BLaER1 treated with 17β-estradiol and CSF1 and Interleukin-3, amounts not matched to agents 10 nM and 100 nM (cell line): ENCODE measurements around the gene PPP3CA.

Experiments used
- H3K27ac ChIP-seq, 11 experiments: shearing (Covaris generic); formaldehyde crosslinking; 2 replicates each; pipeline ENCODE4 v1.8.1; 2022
- H3K27me3 ChIP-seq, 11 experiments: shearing (Covaris generic); formaldehyde crosslinking; 2 replicates each; pipeline ENCODE4 v1.8.1; 2022
- H3K36me3 ChIP-seq, 11 experiments: shearing (Covaris generic); formaldehyde crosslinking; 2 replicates each; pipeline ENCODE4 v1.8.1; 2022
- H3K4me1 ChIP-seq, 10 experiments: shearing (Covaris generic); formaldehyde crosslinking; 2 replicates each; pipeline ENCODE4 v1.8.1; 2022
- H3K4me2 ChIP-seq, 11 experiments: shearing (Covaris generic); formaldehyde crosslinking; 2 replicates each; pipeline ENCODE4 v1.8.1; 2022
- H3K4me3 ChIP-seq, 10 experiments: shearing (Covaris generic); formaldehyde crosslinking; 2 replicates each; pipeline ENCODE4 v1.8.1; 2022
- H3K9ac ChIP-seq, 11 experiments: shearing (Covaris generic); formaldehyde crosslinking; 2 replicates each; pipeline ENCODE4 v1.8.1; 2022
- H3K9me3 ChIP-seq, 11 experiments: shearing (Covaris generic); formaldehyde crosslinking; replicated peaks in 1 of 11; 2 replicates each; pipeline ENCODE4 v1.8.1; 2022
- H4K20me1 ChIP-seq, 11 experiments: shearing (Covaris generic); formaldehyde crosslinking; 2 replicates each; pipeline ENCODE4 v1.8.1; 2022
- Cebpa-rat ChIP-seq, 11 experiments: shearing (Covaris generic); IDR thresholded peaks; 2 replicates each; pipeline ENCODE4 v1.8.1; 2022

Gene PPP3CA

DNA sequence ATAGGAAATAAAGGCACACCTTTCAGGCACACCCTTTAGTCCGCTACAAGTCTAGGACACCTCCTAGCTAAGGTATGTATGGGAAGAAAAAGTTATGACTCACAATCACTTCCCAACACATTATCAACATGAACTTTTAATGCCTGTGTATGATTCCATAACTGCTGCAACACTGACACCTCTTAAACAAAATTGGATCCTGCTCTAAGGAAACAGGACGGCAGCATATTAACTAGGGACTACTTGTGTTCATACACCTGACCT is 2.4 kb upstream of the PPP3CA start:
- Histone ChIP-seq H3K27me3 (no peaks in the 10 kb centered on the region), H3K27ac (no peak overlapping the region), H3K9me3 (no peaks in the 10 kb centered on the region), H3K4me3 (no peak overlapping the region), H3K4me2 (peak overlapping the region; percentile 78 to 99 (median 95); a peak in 21 of 22 replicates), H3K36me3 (no peaks in the 10 kb centered on the region), H3K4me1 (peaks cover 23 to 29% (median 25%) of the 10 kb centered on the region in 10 experiments), H4K20me1 (peaks cover 0 to 18% (median 11%) of the 10 kb centered on the region in 11 experiments; a peak in 17 of 22 replicates), H3K9ac (no peak overlapping the region)
- no peak for TF ChIP-seq Cebpa-rat (IDR thresholded peaks at IDR 0.05)

- H3K27ac ChIP-seq: peak overlapping the region in 9 of 11 experiments; percentile 45 to 96 (median 87); a peak in 10 of 22 replicates
- no peaks in the 10 kb centered on the region for H3K27me3 ChIP-seq
- no peaks in the 10 kb centered on the region for H3K9me3 ChIP-seq
- peak overlapping the region; percentile 76 to 96 (median 92); a peak in 21 of 22 replicates for H3K9ac ChIP-seq
- peak overlapping the region; percentile 80 to 98 (median 88); a peak in 19 of 20 replicates for H3K4me3 ChIP-seq
- peaks cover 0 to 23% (median 16%) of the 10 kb centered on the region in 11 experiments; a peak in 18 of 22 replicates for H4K20me1 ChIP-seq
- no peak for TF ChIP-seq Cebpa-rat (IDR thresholded peaks at IDR 0.05)
- H3K4me2 ChIP-seq: peak overlapping the region; percentile 78 to 99 (median 95)
- no peaks in the 10 kb centered on the region for H3K36me3 ChIP-seq
- H3K4me1 ChIP-seq: peaks cover 29 to 32% (median 30%) of the 10 kb centered on the region in 10 experiments
Measured at GRCh38 chr4:101348995-101349800, 1.9 kb upstream of the PPP3CA start.

- H3K9me3 ChIP-seq: no peaks in the 10 kb centered on the region
- TF ChIP-seq Cebpa-rat (IDR thresholded peaks at IDR 0.05): no peak
- no peaks in the 10 kb centered on the region for H3K27me3 ChIP-seq
- peaks cover 0 to 31% (median 23%) of the 10 kb centered on the region in 11 experiments; a peak in 18 of 22 replicates for H4K20me1 ChIP-seq
- peak overlapping the region; percentile 76 to 96 (median 92) for H3K9ac ChIP-seq
- peak overlapping the region; percentile 78 to 99 (median 95) for H3K4me2 ChIP-seq
- H3K4me3 ChIP-seq: peak overlapping the region; percentile 80 to 98 (median 88)
- no peaks in the 10 kb centered on the region for H3K36me3 ChIP-seq
- H3K4me1 ChIP-seq: peaks cover 29 to 38% (median 35%) of the 10 kb centered on the region in 10 experiments
- peak overlapping the region; percentile 45 to 96 (median 86) for H3K27ac ChIP-seq
Measured at GRCh38 chr4:101348367-101348827, 1.1 kb upstream of the PPP3CA start.

- H3K9ac ChIP-seq: peak overlapping the region; percentile 88 to 96 (median 92)
- peaks cover 5 to 37% (median 30%) of the 10 kb centered on the region in 11 experiments; a peak in 19 of 22 replicates for H4K20me1 ChIP-seq
- H3K36me3 ChIP-seq: no peaks in the 10 kb centered on the region; a peak in 1 of 22 replicates
- peak overlapping the region; percentile 80 to 98 (median 88) for H3K4me3 ChIP-seq
- peak overlapping the region; percentile 45 to 96 (median 92) for H3K27ac ChIP-seq
- H3K27me3 ChIP-seq: no peaks in the 10 kb centered on the region
- no peaks in the 10 kb centered on the region for H3K9me3 ChIP-seq
- H3K4me1 ChIP-seq: peaks cover 29 to 44% (median 36%) of the 10 kb centered on the region in 10 experiments
- peak overlapping the region; percentile 78 to 99 (median 95) for H3K4me2 ChIP-seq
- no peak for TF ChIP-seq Cebpa-rat (IDR thresholded peaks at IDR 0.05)
Measured at GRCh38 chr4:101347557-101348366, 436 bp upstream of the PPP3CA start.

DNA sequence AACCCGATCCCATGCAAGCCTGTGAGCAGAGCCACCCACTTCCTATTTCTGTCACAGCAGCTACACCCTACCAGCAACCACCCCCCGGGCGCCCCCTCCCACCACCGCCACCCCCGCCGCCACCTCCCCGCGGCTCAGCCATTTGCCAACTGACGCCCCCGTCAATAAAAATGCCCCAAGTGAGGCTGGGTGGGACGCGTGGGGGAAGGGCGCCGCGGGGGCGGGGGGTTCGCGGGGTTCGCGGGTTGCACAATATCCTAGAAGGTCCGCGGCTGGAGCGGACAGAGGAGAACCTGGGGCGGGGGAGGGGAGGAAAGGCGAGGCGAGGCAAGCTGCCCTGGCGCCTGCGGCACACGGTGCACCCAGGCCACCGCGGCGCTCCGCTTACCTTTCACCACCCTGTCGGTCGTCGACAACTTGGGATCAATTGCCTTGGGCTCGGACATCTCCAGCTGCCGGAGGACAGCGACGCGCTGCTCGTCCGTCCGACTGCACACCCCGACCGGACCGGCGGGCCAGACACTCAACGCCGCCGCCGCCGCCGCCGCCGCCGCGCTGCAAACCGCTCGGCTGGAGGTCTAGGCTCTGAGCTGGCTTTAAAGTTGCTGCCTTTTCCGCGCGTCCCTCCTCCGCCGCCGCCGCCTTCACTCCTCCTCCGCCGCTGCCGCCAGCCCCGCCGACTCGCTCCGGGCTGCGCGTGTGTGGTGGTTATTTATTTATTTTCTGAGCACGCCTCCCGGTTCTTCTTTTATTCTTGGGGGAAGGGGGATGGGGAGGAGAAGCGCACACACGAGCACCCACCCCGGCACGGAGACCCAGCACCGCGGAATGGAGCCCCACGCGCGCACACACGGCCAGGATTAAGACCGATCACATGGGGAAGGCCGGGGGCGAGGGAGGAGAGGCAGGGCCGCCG is 717 bp downstream of the PPP3CA start:
- Histone ChIP-seq H3K4me1 (peaks cover 29 to 47% (median 36%) of the 10 kb centered on the region in 10 experiments), H3K27me3 (no peaks in the 10 kb centered on the region), H3K27ac (peak overlapping the region; percentile 77 to 96 (median 92)), H3K9ac (peak overlapping the region; percentile 88 to 96 (median 92)), H4K20me1 (peaks cover 5 to 48% (median 40%) of the 10 kb centered on the region in 11 experiments; a peak in 19 of 22 replicates), H3K4me2 (peak overlapping the region; percentile 19 to 69 (median 60); a peak in 21 of 22 replicates), H3K36me3 (peaks cover 0 to 3% (median 0%) of the 10 kb centered on the region in 11 experiments; a peak in 5 of 22 replicates), H3K9me3 (no peaks in the 10 kb centered on the region), H3K4me3 (peak overlapping the region; percentile 80 to 98 (median 88))
- TF ChIP-seq Cebpa-rat (IDR thresholded peaks at IDR 0.05): no peak

- Histone ChIP-seq H3K36me3 (peaks cover 0 to 10% (median 7%) of the 10 kb centered on the region in 11 experiments; a peak in 7 of 22 replicates), H3K4me1 (peaks cover 29 to 54% (median 36%) of the 10 kb centered on the region in 10 experiments), H3K9ac (peak overlapping the region; percentile 73 to 94 (median 91)), H3K27me3 (no peaks in the 10 kb centered on the region), H3K4me2 (peak overlapping the region; percentile 59 to 97 (median 91)), H3K4me3 (peak overlapping the region; percentile 80 to 98 (median 88)), H3K27ac (peak overlapping the region in 10 of 11 experiments; percentile 35 to 96 (median 74); a peak in 19 of 22 replicates), H4K20me1 (peaks cover 9 to 56% (median 47%) of the 10 kb centered on the region in 11 experiments; a peak in 20 of 22 replicates), H3K9me3 (no peaks in the 10 kb centered on the region)
- TF ChIP-seq Cebpa-rat (IDR thresholded peaks at IDR 0.05): no peak
Measured at GRCh38 chr4:101345596-101346350, 1.6 kb downstream of the PPP3CA start.

GRCh38 chr4:101345271-101345595 is 2.1 kb downstream of the PPP3CA start:
- H3K4me3 ChIP-seq: peak overlapping the region; percentile 80 to 98 (median 88)
- H4K20me1 ChIP-seq: peaks cover 9 to 61% (median 53%) of the 10 kb centered on the region in 11 experiments; a peak in 21 of 22 replicates
- H3K27ac ChIP-seq: peak overlapping the region in 10 of 11 experiments; percentile 35 to 77 (median 65); a peak in 19 of 22 replicates
- TF ChIP-seq Cebpa-rat (IDR thresholded peaks at IDR 0.05): peak in 1 of 11 experiments; percentile 73; a peak in 2 of 22 replicates
- H3K27me3 ChIP-seq: no peaks in the 10 kb centered on the region
- peaks cover 0 to 14% (median 7%) of the 10 kb centered on the region in 11 experiments; a peak in 7 of 22 replicates for H3K36me3 ChIP-seq
- H3K9me3 ChIP-seq: no peaks in the 10 kb centered on the region
- peak overlapping the region; percentile 72 to 94 (median 82); a peak in 21 of 22 replicates for H3K9ac ChIP-seq
- H3K4me1 ChIP-seq: peaks cover 29 to 57% (median 36%) of the 10 kb centered on the region in 10 experiments
- H3K4me2 ChIP-seq: peak overlapping the region; percentile 59 to 97 (median 91)
